Neural progenitor cell (in vitro differentiated cells): ENCODE results near the gene B9D1.

ENCODE experiments used
- CTCF ChIP-seq: fragments of 200-600 bp; sonication (generic); IDR thresholded peaks from 2 replicates; pipeline ENCODE4 v1.5.1; 2017; ENCODE audit warnings: antibody characterized with exemption, mild to moderate bottlenecking
- EZH2 ChIP-seq: fragments of 200-600 bp; sonication (generic); IDR thresholded peaks from 2 replicates; pipeline ENCODE4 v1.6.1; 2017; ENCODE audit warnings: antibody characterized with exemption, mild to moderate bottlenecking, moderate library complexity
- EZH2phosphoT487 ChIP-seq: fragments of 200-600 bp; sonication (generic); IDR thresholded peaks from 2 replicates; pipeline ENCODE4 v1.6.1; 2017; ENCODE audit warnings: antibody characterized with exemption

GRCh38 chr17:19295473-19296135 is 66.9 kb downstream of the B9D1 start:
- TF ChIP-seq CTCF = no peak
- TF ChIP-seq EZH2phosphoT487 = no peak
- TF ChIP-seq EZH2 = no peak
